Measurements from ENCODE around the gene SLC29A4. TPM values are rescaled to one million over a fixed set of nuclear protein-coding genes. Genes with fewer than 3 reads are reported as not detected.
"Not testable (repeated sequence)": the region's sequence is repeated elsewhere in the genome, so short reads cannot be mapped to it uniquely, and the experiment has no call there.

SLC29A4 gene
- polyA plus RNA-seq, 3 donors, result 15.9 to 24.1 (median 17.4) TPM

DNA sequence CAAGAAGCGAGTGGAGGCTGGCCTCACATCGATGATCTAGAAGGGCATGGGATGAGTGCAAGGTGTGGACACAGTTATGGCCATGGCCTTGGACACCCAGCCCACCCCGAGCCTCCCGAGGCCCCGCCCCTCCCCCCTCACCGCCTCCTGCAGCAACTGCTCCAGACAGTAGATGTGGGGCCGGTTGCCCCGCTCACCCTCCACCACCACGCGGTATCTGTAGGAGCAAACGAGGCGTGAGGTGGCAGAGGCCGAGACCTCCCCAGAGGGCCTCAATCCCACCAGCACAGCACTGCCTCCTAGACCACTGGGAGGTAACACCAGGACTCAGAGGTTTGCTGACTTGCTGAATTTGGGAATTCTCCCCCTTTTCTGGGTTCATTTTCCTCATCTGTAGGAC is 37.6 kb downstream of the SLC29A4 start:
- no peak for DNase-seq (ENCODE audit: low read depth in 3 of 3, low spot score in 2 of 3)

DNA sequence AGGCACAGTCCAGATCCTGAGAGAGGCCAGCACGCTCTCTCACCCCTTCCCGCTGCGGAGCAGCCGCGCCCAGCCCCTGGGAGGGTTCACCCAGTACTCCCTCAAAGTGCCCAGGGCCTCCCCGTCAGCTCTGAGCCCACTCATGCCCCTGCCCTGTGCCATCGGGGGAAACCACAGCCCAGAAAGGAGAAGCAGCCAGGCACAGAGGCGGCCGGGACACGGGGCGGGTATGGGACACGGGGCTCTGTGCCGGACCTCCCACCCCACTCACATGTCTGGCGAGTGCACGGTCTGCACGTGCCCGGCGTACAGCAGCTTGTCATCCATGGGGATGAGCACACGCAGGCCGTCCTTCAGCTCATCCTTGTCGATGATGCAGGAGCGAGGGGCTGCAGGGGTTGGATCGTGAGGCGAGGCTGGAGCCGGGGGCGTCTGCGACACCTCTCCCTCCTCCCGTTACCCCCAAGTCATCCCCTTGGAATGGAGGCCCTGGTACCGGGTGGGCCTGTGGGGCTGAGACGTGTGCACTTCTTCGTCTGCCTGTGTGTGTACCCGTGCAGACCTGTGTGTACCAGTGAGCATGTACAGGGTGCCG is 38.2 kb downstream of the SLC29A4 start:
- DNase-seq (ENCODE audit: low read depth in 3 of 3, low spot score in 2 of 3), result no peak

DNA sequence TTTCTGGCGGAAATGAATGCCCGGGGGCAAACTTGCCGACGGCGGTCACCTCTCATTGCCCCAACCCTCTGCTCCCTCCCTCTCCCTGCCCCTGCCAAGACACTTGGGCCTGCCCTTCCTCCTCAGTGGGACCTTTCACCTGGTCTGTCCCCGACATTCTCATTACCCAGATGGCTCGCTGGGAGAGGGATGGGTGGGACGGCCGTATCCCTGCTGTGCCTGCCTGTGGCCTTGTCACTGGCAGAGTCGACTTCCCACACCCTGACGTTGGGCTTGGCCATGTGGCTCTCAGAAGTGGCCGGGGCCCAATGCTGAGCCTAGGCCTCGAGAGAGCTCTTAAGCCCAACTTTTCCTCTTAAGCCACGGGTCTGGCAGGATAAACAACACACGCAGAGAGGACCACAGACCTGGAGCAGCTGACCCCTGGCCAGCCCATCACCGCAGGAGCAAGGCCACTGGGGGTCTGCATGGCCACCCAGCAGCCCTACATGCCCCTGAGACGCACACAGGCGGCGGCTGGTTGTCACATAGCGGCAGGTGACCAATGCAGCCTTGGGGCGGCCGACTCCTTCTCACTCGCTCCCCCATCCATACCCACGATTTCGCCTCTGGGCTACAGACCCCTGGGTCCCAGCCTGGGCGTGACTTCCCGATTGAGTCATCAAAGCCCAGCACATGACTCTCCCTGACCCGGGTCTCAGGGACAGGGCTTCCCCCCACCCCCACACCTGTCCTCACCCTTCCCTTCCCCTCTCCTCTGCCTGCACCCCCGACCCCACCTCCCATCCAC is 40.1 kb downstream of the SLC29A4 start:
- DNase-seq (ENCODE audit: low read depth in 3 of 3, low spot score in 2 of 3), result no peak

DNA sequence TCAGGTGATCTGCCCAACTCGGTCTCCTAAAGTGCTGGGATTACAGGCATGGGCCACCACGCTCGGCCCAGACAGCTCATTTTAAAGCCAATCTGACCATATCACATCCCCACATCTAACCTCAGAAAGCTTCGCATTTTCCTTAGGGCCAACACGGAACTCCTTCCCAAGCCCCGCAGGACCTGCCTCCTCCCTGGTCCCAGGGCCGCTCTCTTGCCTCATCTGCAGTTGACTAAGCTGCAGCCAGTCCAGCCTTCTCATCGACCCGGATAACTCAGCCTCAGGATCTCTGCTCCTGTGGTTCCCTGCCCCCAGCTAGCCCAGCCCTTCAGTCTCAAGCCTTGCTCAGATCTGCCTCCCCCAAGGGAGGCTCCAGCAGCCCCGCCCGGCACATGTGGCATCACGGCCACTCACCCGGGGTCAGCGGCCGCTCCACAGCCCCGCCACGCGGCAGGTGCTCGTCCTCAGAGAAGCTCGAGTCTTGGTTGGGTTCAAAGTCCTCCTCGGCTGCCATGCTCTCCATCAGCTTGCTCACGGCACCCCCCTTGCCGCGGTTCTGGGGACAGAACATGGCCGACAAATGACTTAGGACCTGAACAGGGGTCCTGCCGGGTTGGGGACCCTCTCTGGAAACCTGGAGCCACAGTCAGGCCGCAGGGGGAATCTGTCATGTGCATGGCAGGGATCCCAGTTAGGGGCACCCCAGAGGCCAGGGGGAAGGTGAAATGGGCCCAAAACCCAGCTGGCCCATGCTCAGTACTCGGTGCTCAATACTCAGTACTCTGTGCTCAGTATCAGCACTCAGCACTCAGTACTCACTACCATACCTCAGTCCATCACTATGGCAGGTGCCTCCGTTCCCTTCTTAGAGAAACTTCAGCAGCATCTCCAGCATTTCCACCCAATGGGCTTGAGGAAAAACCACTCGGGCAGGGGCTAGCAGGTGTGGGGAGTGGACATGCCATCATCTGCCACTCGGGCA is 41.3 kb downstream of the SLC29A4 start:
- DNase-seq (ENCODE audit: low read depth in 3 of 3, low spot score in 2 of 3), result not testable (repeated sequence)

DNA sequence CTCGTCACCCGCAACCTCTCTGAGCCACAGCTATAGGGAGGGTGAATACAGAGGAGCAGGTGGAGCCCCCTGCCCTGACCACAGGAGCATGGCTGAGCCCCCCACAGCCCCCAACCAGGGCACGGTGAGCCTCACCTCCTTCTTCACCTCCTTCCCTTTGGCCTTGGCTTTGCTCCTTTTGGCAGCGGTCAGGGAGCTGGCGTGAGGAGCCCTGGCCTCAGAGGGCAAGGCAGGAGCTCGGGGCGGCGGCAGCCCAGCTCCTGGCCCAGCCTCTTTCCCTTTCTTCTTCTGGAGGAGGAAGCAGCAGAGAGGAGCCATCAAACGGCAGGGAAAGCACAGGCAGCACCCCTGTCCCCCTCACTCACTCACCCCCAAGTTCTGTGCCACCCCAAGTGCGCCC is 42.2 kb downstream of the SLC29A4 start:
- DNase-seq (ENCODE audit: low read depth in 3 of 3, low spot score in 2 of 3), result no peak

DNA sequence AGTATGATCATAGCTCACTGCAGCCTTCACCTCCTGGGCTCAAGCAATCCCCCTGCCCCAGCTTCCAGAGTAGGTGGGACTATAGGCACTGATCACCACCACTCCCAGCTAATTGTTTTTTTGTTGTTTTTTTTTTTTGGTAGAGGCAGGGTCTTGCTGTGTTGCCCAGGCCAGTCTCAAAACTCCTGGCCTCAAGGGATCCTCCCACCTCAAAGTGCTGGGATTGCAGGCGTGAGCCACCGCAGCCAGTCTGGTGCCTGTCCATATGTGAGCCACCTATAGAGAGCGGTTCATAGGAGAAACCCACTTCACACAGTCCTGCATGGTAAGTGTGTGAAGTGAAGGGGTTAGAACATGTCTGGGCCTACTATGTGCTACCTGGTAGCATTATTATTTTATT is 47.5 kb downstream of the SLC29A4 start:
- DNase-seq (ENCODE audit: low read depth in 3 of 3, low spot score in 2 of 3), result no peak

DNA sequence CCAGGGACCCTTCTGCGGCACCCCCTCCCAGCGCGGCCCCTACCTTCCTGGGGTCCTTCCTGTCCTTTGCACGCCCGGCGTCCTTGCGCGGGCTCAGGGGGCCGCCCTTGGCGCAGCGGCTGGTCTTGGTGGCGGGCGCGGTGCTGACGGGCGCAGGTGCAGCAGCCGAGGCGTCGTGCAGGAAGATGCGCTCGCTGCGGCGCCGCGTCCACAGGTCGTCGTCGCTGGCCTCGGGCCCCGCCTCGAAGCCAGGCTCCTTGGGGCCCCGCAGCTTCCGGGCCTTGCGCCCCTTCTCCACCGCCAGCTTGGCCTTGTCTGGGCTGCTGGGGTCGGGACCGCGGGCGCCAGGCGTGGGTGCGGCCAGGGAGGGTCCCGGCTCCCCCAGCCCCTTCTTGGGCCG is 49.8 kb downstream of the SLC29A4 start:
- no peak for DNase-seq (ENCODE audit: low read depth in 3 of 3, low spot score in 2 of 3)

DNA sequence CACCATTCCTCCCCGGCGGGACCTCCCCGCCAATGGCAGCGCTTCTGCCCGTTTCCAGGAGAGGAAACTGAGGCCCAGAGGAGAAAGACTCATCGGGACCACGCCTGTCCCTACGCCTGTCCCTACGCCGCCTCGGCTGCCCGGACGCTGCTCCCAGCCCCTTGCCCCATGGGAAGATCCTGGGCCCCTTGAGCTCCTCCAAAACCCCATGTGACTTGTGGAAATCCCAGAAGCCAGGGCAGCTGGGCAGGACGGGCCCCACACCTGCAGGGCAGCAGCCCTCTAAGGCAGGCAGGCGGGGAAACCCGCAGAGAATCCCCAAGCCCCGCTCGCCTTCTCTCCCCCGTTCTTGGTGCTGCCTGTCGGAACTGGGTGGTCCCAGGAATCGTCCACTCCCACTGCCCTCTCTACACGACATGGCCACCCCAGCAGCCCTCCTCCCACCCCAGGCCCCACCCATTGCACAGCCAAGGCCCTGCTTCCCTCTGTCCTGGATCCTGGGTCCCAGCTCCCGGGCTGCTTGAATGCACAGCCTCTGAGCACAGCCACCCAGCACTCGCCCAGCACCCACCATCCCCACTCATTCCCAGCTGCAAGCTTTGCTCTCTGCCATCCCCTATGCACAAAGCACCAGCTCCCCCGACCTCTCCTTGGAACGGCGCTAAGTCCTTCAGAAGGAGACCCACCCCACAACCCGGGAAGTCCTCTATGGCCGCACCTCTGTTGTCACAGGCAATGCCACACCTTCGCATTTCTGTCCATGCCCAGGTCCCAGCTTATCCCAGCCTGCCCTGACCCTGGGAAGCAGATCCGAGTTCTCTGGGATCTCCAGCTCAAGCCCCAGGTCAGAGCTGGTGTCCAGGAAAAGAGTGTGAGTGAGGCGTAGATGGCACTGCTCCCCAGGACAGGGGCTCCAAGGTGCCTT is 50.6 kb downstream of the SLC29A4 start:
- no peak for DNase-seq (ENCODE audit: low read depth in 3 of 3, low spot score in 2 of 3)

DNA sequence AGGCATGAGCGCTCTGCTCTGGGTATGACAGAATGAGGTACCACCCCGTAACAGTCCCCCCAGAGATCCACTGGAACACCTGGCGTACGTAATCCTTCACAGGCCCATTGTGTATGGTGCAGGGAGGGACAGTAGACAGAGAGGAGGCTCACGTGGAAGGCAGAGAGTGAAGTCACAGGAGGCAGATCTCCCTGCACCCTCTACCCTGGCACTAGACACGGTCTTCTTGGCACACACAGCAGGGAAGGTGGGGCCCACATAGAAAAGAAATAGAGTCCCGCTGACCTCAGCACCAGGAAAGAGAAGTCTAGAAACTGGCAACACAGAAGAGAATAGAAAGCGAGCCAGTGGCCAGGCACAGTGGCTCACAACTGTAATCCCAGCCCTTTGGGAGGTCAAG is 51.9 kb downstream of the SLC29A4 start:
- DNase-seq (ENCODE audit: low read depth in 3 of 3, low spot score in 2 of 3), result no peak

DNA sequence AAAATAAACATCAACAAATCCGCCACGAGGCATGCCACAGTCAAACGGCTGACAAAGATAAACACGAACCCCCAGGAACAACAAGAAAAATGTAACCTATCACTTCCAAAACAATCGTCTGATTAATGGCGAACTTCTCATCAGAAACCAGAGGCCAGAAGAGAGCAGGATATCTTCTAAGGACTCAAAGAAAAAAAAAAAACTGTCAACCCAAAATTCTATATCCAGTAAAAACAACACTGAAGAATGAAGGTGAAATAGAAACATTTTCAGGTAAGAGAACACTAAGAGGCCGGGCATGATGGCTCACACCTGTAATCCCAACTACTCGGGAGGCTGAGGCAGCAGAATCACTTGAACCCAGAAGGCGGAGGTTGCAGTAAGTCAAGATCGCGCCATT is 54.3 kb downstream of the SLC29A4 start:
- DNase-seq (ENCODE audit: low read depth in 3 of 3, low spot score in 2 of 3), result no peak

DNA sequence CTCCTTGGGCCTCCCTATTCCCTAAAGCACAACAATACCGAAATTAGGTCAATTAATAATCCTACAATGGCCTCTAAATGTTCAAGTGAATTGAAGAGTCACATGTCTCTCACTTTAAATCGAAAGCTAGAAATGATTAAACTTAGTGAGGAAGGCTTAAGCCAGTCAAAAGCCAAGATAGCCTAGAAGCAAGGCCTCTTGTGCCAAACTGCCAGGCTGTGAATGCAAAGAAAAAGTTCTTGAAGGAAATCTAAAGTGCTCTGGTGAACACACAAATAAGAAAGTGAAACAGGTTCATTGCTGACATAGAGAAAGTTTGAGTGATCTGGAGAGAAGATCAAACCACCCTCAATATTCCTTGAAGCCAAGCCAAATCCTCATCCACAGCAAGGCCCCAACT is 57.2 kb downstream of the SLC29A4 start:
- DNase-seq (ENCODE audit: low read depth in 3 of 3, low spot score in 2 of 3), result no peak

DNA sequence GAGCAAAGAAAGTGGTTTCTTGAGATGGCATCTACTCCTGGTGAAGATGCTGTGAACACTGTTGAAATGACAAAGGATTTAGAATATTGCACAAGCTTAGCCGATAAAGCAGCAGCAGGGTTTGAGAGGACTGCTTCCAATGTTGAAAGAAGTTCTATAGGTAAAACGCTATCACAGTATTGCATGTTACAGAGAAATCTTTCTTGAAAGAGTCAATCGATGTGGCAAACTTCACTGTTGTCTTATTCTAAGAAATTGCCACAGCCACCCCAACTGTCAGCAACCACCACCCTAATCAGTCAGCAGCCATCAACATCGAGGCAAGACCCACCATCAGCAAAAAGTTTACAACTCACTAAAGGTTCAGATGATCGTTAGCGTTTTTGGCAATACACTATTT is 59.9 kb downstream of the SLC29A4 start:
- no peak for DNase-seq (ENCODE audit: low read depth in 3 of 3, low spot score in 2 of 3)

DNA sequence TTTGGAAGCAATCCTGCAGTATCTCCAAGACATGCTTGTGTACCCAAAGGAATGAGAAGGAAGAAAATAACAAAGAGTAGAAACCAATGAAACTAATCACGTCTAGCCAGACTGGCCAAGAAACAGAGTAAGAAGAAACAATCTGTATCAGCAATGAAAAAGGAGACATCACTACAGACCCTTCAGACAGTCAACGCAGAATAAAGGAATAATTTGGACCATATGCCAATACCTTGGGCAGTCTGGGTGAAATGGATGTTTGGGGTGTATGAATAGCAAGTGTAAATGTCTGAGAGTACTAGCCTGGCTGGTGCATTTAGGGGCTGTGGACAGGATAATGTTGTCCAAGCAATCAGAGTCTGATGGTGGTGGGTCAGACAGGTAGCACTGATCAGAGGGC is 61.1 kb downstream of the SLC29A4 start:
- DNase-seq (ENCODE audit: low read depth in 3 of 3, low spot score in 2 of 3), result no peak

DNA sequence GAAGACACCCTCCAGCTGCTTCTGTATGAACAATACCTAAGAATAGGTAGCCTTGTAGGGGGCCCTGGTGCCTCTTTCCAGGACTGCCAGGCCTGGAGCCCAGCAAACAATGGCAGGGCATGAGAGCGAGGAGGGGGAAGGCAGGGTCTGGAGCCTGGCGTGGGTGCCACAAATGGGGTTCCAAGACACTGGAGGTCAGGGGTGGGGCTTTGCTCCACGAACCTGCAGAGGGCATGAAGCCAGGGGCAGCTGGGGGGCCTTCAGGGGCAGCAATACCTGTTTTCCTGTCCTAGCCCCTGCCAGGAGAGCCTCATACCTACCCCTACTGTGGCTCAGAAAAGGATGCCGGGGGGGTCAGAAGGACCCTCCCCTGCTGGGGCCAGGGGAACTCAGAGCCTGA is 61.6 kb downstream of the SLC29A4 start:
- no peak for DNase-seq (ENCODE audit: low read depth in 3 of 3, low spot score in 2 of 3)

DNA sequence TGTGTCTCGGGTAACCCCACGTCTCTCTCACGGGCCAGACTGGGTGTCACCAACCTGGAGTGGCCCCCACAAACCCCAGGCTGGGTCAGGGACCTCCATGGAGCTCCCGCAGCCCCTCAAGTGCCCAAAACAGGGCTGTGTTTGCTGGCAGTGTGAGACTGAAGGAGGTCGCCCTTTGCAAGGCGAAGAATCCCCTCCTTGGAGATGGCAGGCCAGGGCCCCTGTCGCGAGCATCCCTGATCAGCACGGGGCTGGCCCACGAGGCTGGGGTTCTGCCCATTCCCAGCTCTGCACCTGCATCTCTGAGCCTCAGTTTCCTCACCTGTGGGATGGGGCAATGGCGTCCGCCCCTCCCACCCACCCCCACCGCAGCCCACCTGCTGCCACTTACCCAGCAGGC is 62.4 kb downstream of the SLC29A4 start:
- no peak for DNase-seq (ENCODE audit: low read depth in 3 of 3, low spot score in 2 of 3)

DNA sequence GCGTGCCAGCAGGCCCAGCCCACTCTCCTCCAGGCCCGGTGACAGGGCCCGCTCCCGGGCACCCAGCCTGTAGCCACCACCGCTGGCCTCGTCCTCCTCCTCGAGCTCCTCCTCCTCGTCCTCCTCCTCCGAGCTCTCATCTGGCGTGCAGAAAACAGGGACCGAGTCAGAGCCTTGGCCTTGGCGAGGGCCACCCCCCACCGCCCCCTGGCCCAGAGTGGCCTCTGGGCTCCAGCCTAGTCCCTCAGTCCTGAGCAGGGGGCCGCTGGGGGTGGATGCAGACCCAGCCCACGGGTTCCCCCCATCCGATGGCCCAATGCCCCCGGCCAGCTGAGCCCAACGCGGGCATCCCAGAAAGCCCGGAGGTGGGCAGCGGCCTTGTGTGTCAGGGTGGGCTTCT is 62.9 kb downstream of the SLC29A4 start:
- no peak for DNase-seq (ENCODE audit: low read depth in 3 of 3, low spot score in 2 of 3)

DNA sequence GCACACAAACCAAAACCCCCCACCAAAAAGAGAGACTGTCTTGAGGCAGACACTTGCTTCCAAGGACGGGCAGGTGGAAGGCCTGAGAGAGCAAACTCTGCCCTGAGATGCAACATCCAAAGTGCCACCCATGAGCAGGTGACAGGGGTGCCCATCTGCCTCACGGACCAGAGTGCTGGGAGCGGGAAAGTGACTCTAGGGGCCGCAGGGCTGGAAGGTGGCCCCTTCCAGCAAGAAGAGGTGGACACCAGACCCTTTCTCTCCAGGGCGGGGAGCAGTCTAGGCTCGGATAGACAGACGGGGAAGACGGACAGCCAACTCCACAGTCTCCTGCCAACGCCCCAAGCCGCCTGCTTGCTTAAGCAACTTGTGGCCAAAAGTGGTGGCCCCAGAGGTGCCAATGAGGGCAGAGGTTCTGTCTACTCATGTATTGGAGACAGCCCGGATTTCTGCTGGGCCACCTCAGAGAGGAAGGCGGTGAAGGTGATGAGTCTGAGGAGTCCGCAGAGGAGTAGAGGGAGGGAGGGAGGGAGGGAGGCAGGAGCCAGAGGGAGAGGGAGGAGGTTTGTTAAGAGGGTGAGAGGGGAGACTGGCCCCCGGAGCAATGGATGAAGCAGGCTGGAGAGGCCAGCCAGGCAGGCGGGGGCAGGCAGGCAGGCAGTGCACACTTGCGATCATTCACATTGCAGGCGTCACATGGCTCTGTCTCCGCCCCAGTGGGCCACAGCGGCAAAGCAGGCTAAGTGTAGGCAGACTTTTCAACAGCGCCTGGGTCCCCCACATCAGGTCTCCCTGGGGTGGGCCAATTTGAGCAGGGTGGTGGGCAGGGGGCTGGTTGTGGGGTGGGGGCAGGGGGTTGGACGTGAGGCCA is 65.6 kb downstream of the SLC29A4 start:
- DNase-seq (ENCODE audit: low read depth in 3 of 3, low spot score in 2 of 3), result no peak

DNA sequence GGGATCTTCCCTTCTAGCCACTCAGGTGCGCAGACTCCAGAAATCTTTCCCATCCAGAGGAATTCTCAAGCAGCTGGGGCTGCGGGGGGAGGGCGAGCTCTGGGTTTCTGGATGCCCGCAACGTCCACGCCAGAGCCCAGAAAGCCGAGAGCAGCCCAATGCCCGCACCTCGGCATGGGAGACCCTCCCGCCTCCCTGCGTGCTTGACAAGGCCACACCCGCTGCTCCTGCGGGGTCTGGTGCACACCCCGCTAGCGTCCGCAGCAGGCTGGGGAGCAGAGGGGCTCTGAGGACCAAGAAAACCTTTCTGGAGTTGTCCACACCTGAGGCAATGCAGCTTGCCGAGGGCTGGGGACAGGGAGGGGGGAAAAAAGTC is 66.2 kb downstream of the SLC29A4 start:
- DNase-seq (ENCODE audit: low read depth in 3 of 3, low spot score in 2 of 3), result no peak

DNA sequence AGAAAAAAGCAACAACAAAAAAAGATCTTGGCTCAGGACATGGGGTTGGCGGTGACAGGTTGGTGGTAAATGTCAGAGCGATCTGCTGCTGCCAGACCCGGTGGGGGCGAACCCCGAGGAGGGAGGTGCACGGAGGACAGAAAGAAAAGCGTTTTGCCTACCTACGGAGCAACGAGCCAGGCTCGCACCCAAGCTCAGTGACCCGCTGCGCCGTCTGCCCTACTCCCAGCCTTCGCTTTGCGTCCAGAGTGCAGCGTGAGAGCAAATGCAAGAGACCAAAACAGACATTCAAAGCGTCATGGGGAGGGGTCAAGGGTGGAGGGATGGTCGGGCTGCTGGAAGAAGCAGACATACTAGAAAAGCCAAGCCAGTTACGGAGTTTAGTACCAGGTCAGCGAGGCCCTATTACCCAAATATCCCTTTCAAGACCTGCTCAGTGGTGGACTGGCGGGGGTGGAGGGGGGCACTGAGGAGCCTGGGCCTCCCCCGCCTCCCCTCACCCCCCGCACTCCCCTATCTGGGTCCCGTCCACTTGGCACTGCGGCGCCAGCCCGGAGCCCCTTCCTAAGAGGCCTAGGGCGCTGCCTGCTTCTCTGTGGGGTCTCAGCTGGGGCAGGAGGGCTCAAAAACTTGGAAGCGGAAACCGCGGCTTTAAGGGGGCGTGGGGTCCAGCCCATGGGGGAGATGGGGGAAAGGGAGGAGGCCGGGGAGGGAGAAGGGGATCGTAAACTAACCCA is 66.9 kb downstream of the SLC29A4 start:
- DNase-seq (ENCODE audit: low read depth in 3 of 3, low spot score in 2 of 3), result no peak
